Mucosa of rectum (tissue), 2 donors: ENCODE results near the gene FBXO47.
A peak's percentile ranks its signal among the peaks of the same experiment; 100 is the strongest.

Source experiments
- H3K27ac ChIP-seq, 2 donors: one replicate each; pipeline ENCODE4 v1.7.0; 2013; ENCODE audit warnings: inconsistent platforms in 2 of 2, low read depth in 2 of 2, low read length in 2 of 2
- H3K27me3 ChIP-seq, 2 donors: one replicate each; pipeline ENCODE4 v1.7.0; 2013; ENCODE audit warnings: low read length in 2 of 2; ENCODE audit not compliant: control insufficient read depth in 2 of 2, insufficient read depth in 2 of 2
- H3K36me3 ChIP-seq, 2 donors: one replicate each; pipeline ENCODE4 v1.7.0; 2013; ENCODE audit warnings: low read length in 2 of 2; ENCODE audit not compliant: control insufficient read depth in 2 of 2, insufficient read depth in 2 of 2
- H3K4me1 ChIP-seq, 2 donors: one replicate each; pipeline ENCODE4 v1.7.0; 2013; ENCODE audit warnings: low read length in 2 of 2, mild to moderate bottlenecking in 1 of 2; ENCODE audit not compliant: control insufficient read depth in 2 of 2, insufficient read depth in 2 of 2
- H3K4me3 ChIP-seq, 2 donors: one replicate each; pipeline ENCODE4 v1.7.0; 2013; ENCODE audit warnings: low read length in 2 of 2
- H3K9ac ChIP-seq, 2 donors: one replicate each; pipeline ENCODE4 v1.7.0; 2013; ENCODE audit warnings: low read length in 2 of 2, low read depth in 1 of 2, mild to moderate bottlenecking in 1 of 2
- H3K9me3 ChIP-seq, 2 donors: one replicate each; pipeline ENCODE4 v1.7.0; 2013; ENCODE audit warnings: low read length in 2 of 2; ENCODE audit not compliant: control insufficient read depth in 2 of 2
- donor health status: healthy.
- donor health status: Normal muscosa, but diverticular disease.

FBXO47 gene

GRCh38 chr17:38893607-38894006, 73.6 kb downstream of the FBXO47 start:
- Histone ChIP-seq H3K4me1 (peaks cover 33 to 43% of the 10 kb centered on the region in 2 donors), H3K36me3 (peaks cover 47 to 75% of the 10 kb centered on the region in 2 donors), H3K4me3 (no peak overlapping the region), H3K9me3 (no peaks in the 10 kb centered on the region), H3K27me3 (no peaks in the 10 kb centered on the region), H3K27ac (peak overlapping the region in 1 of 2 donors; percentile 65), H3K9ac (no peak overlapping the region)

GRCh38 chr17:38893113-38893512, 74.1 kb downstream of the FBXO47 start:
- Histone ChIP-seq H3K4me3 (no peak overlapping the region), H3K27ac (peak overlapping the region in 1 of 2 donors; percentile 65), H3K27me3 (no peaks in the 10 kb centered on the region), H3K4me1 (peaks cover 28 to 38% of the 10 kb centered on the region in 2 donors), H3K9me3 (no peaks in the 10 kb centered on the region), H3K36me3 (peaks cover 45 to 73% of the 10 kb centered on the region in 2 donors), H3K9ac (no peak overlapping the region)

GRCh38 chr17:38892620-38893019, 74.6 kb downstream of the FBXO47 start:
- Histone ChIP-seq H3K36me3 (peaks cover 45 to 78% of the 10 kb centered on the region in 2 donors), H3K4me1 (peaks cover 23 to 33% of the 10 kb centered on the region in 2 donors), H3K9me3 (no peaks in the 10 kb centered on the region), H3K27ac (no peak overlapping the region), H3K27me3 (no peaks in the 10 kb centered on the region), H3K4me3 (no peak overlapping the region), H3K9ac (no peak overlapping the region)

GRCh38 chr17:38892083-38892482, 75.1 kb downstream of the FBXO47 start:
- Histone ChIP-seq H3K36me3 (peaks cover 45 to 78% of the 10 kb centered on the region in 2 donors), H3K4me3 (no peak overlapping the region), H3K27me3 (no peaks in the 10 kb centered on the region), H3K4me1 (peaks cover 19 to 29% of the 10 kb centered on the region in 2 donors), H3K27ac (no peak overlapping the region), H3K9me3 (no peaks in the 10 kb centered on the region), H3K9ac (no peak overlapping the region)

GRCh38 chr17:38891441-38891840, 75.8 kb downstream of the FBXO47 start:
- Histone ChIP-seq H3K4me1 (peaks cover 19 to 29% of the 10 kb centered on the region in 2 donors), H3K9ac (no peak overlapping the region), H3K4me3 (no peak overlapping the region), H3K27ac (no peak overlapping the region), H3K36me3 (peaks cover 46 to 75% of the 10 kb centered on the region in 2 donors), H3K9me3 (no peaks in the 10 kb centered on the region), H3K27me3 (no peaks in the 10 kb centered on the region)

GRCh38 chr17:38890410-38890746, 76.8 kb downstream of the FBXO47 start:
- H3K9ac ChIP-seq = no peak overlapping the region
- H3K9me3 ChIP-seq = no peaks in the 10 kb centered on the region
- H3K4me1 ChIP-seq = peaks cover 26 to 34% of the 10 kb centered on the region in 2 donors
- H3K36me3 ChIP-seq = peaks cover 46 to 76% of the 10 kb centered on the region in 2 donors
- no peak overlapping the region for H3K4me3 ChIP-seq
- no peaks in the 10 kb centered on the region for H3K27me3 ChIP-seq
- H3K27ac ChIP-seq = no peak overlapping the region

GRCh38 chr17:38889745-38890409, 77.3 kb downstream of the FBXO47 start:
- Histone ChIP-seq H3K9me3 (no peaks in the 10 kb centered on the region), H3K4me1 (peaks cover 31 to 39% of the 10 kb centered on the region in 2 donors), H3K9ac (no peak overlapping the region), H3K27ac (no peak overlapping the region), H3K36me3 (peaks cover 49 to 79% of the 10 kb centered on the region in 2 donors), H3K4me3 (no peak overlapping the region), H3K27me3 (no peaks in the 10 kb centered on the region)

GRCh38 chr17:38888842-38889241, 78.4 kb downstream of the FBXO47 start:
- Histone ChIP-seq H3K9ac (no peak overlapping the region), H3K4me1 (peaks cover 36 to 44% of the 10 kb centered on the region in 2 donors), H3K27ac (no peak overlapping the region), H3K9me3 (no peaks in the 10 kb centered on the region), H3K27me3 (no peaks in the 10 kb centered on the region), H3K36me3 (peaks cover 49 to 71% of the 10 kb centered on the region in 2 donors), H3K4me3 (no peak overlapping the region)

- H3K9me3 ChIP-seq = no peaks in the 10 kb centered on the region
- H3K4me1 ChIP-seq = peaks cover 46 to 53% of the 10 kb centered on the region in 2 donors
- no peak overlapping the region for H3K4me3 ChIP-seq
- peaks cover 40 to 64% of the 10 kb centered on the region in 2 donors for H3K36me3 ChIP-seq
- H3K27me3 ChIP-seq = no peaks in the 10 kb centered on the region
- H3K9ac ChIP-seq = no peak overlapping the region
- H3K27ac ChIP-seq = peak overlapping the region; percentile 43 to 61
These were observed 80.6 kb downstream of the FBXO47 start for GRCh38 chr17:38886643-38887010.
